Activated CD4-positive, alpha-beta memory T cell treated with anti-CD3 and anti-CD28 coated beads, Interleukin-2, amount 10 ng/mL, durations not matched to agents 7 days and 5 days (primary cell): Measurements from ENCODE around the gene ANKRD22. TPM values are rescaled to one million over a fixed set of nuclear protein-coding genes. Genes with fewer than 3 reads are reported as not detected.

ENCODE experiments used
- CTCF ChIA-PET: fragments of 350-600 bp; sonication (Branson Sonifier 250); formaldehyde crosslinking; loops from one replicate; lab custom pipeline; 2021; ENCODE audit warnings: antibody characterized with exemption, inconsistent platforms; lab: Charles Lee
- POLR2A ChIA-PET: fragments of 350-600 bp; sonication (Branson Sonifier 250); formaldehyde crosslinking; loops from one replicate; lab custom pipeline; 2021; ENCODE audit warnings: antibody characterized with exemption; lab: Charles Lee
- DNase-seq: peaks from one replicate; pipeline ENCODE4 v3.0.0-alpha.2; 2020
- H3K27ac Mint-ChIP-seq: one replicate; pipeline ENCODE4 v1.8.0; 2021; ENCODE audit warnings: mild to moderate bottlenecking, mixed read lengths
- H3K27me3 Mint-ChIP-seq: one replicate; pipeline ENCODE4 v1.8.0; 2021; ENCODE audit warnings: mixed read lengths
- H3K36me3 Mint-ChIP-seq: one replicate; pipeline ENCODE4 v1.8.0; 2021; ENCODE audit warnings: low read depth, mixed read lengths
- H3K4me1 Mint-ChIP-seq: one replicate; pipeline ENCODE4 v1.8.0; 2021; ENCODE audit warnings: mixed read lengths
- H3K4me3 Mint-ChIP-seq: one replicate; pipeline ENCODE4 v1.8.0; 2021; ENCODE audit warnings: mild to moderate bottlenecking, mixed read lengths
- H3K9me3 Mint-ChIP-seq: one replicate; pipeline ENCODE4 v1.8.0; 2021; ENCODE audit warnings: mixed read lengths
- total RNA-seq, 2 experiments: library from RNA; stranded (reverse); gene quantifications; one replicate each; pipeline ENCODE4 v1.2.3, GENCODE V29; 2021

Gene ANKRD22
- under 1 TPM; 0.15 to 0.18 TPM for total RNA-seq

DNA sequence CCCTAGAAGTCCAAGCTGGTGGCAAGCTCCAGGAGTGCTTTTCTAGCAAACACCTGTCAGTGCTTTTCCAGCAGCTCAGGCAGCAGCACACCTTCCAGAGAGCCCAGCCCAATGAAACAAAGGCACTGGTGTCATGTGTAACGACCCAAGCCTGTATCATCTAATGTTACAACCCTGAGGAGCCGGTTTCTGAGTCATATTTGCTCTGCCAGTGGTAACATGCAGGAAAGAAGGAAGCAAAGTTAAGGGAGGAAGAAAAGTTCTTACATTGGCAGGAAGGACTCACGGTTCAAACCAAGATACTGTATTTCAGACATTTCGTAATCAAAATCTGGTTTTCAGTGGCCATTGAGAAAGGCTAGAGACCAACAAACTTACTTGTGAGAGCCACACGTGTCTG is at the start of gene ANKRD22:
Gene ANKRD22 (minus strand): TSS at position 139 of the 400 bp plus-strand sequence. CDS start 237 bp downstream, outside the sequence.
- no peak within 1 kb of the TSS for H3K4me3 Mint-ChIP-seq
- peaks cover 17% of the 10 kb centered on the region for H3K4me1 Mint-ChIP-seq
- CTCF ChIA-PET, result interaction anchor here (1.1 to 1.7 kb wide), 4 partner anchors 10 to 80 kb away, joined by 3 to 5 read pairs (median 4); no protein-coding TSS in a partner anchor
- DNase-seq, result no peak
- H3K27me3 Mint-ChIP-seq, result no peaks in the 10 kb centered on the region
- POLR2A ChIA-PET, result no interaction called here
- H3K9me3 Mint-ChIP-seq, result no peaks in the 10 kb centered on the region
- no peaks in the 10 kb centered on the region for H3K36me3 Mint-ChIP-seq
- H3K27ac Mint-ChIP-seq, result no peak within 1 kb of the TSS

DNA sequence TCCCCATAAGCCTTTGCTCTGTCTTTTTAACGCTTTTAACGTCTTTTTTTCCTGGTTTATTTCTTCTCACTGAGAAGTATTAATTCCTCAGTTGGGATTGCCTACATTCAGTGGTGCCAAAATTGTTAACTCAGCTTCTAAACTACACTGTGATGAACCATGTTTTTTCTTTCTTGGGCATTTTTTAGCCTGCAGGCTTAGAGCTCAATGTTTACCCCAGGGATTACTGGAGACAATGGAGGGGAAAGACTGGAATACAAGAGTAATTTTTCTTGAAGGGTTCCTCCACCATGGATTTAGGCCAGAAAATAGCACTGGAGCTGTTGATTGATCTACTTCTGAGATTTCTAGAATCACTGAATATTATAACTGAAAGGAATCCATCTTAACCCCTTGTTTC is 48.2 kb upstream of the ANKRD22 start:
- ChIA-PET POLR2A (interaction anchor here (0.7 to 4.1 kb wide), 4 partner anchors 20 to 90 kb away, joined by 3 to 27 read pairs (median 6); partner anchors contain the start of genes FAS and STAMBPL1), CTCF (interaction anchor here (1.2 to 6.2 kb wide), 3 partner anchors 15 to 64 kb away, joined by 3 to 40 read pairs (median 32); no protein-coding TSS in a partner anchor)
- Mint-ChIP-seq H3K4me3 (no peak overlapping the region), H3K27me3 (no peaks in the 10 kb centered on the region), H3K27ac (no peak overlapping the region), H3K4me1 (peaks cover 60% of the 10 kb centered on the region), H3K36me3 (peaks cover 62% of the 10 kb centered on the region), H3K9me3 (no peaks in the 10 kb centered on the region)
- no peak for DNase-seq

DNA sequence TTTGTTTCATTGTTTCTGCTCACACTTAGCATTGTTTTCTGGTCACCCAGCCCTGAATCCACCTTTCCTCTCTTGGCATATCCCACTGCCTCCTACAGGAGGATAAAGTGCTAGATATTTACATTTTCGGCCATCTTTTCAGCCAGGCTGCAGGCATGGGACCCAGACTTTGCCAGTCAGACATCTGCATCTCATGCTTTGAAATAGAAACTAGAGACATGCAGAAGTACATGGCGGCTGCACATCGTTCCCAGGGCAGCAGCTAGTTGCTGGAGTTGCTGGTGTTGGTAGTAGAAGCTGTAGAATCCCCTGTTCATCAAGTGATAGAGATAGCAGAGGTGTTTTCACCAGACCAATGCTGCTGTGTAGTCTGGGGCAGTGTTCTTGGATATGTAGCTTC is 47.1 kb upstream of the ANKRD22 start:
- Mint-ChIP-seq H3K4me1 (peaks cover 60% of the 10 kb centered on the region), H3K27ac (no peak overlapping the region), H3K4me3 (no peak overlapping the region), H3K27me3 (no peaks in the 10 kb centered on the region), H3K9me3 (no peaks in the 10 kb centered on the region), H3K36me3 (peaks cover 61% of the 10 kb centered on the region)
- POLR2A ChIA-PET, result interaction anchor here (0.5 to 4.1 kb wide), 3 partner anchors 15 to 94 kb away, joined by 3 to 27 read pairs (median 4); partner anchors contain the start of gene STAMBPL1
- CTCF ChIA-PET, result interaction anchor here (1.2 to 6.2 kb wide), 3 partner anchors 13 to 63 kb away, joined by 3 to 40 read pairs (median 32); no protein-coding TSS in a partner anchor
- no peak for DNase-seq

DNA sequence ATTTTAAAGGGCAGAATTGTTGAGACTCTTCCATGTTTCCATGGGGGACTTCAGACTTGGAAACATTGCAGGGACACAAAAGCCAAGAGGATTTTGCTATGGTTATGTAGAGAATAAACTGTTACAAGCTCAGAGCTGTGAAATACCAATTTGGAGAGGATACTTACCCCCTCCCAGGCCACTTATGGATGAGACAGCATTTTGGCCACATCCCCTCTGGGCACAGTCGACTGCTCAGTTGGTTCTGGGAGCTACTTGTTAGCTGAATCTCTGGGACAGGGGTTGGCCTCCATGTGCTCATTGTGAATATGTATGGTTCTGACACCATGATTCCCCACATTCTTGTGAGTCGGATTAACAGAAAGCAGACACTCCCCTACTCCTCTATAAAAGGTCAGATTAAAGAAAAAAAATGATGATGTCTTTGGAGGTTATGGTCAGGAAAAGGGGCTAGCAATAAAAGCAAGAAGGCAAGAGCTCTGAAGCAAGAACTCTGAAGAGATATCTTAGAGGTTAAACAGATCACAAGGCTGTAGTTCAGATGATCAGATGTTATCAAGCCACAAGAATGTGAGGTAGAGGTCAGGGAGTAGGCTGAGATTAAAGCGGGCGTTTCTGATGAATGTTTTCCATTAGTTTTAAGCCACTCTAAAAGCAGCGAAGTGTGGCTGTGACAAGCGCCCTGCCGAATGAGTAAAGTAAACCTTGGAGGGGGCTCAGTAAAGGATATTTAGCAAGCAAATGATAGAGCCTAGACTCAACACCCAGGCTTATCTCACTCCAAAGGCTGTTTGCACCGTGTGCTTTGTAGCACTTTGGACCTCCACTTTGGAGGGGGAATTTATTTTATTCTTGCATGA is 45.6 kb upstream of the ANKRD22 start:
- Mint-ChIP-seq H3K36me3 (peaks cover 52% of the 10 kb centered on the region), H3K4me3 (no peak overlapping the region), H3K4me1 (peaks cover 62% of the 10 kb centered on the region), H3K27me3 (no peaks in the 10 kb centered on the region), H3K27ac (peak overlapping the region; percentile 1), H3K9me3 (no peaks in the 10 kb centered on the region)
- POLR2A ChIA-PET, result no interaction called here
- no peak for DNase-seq
- CTCF ChIA-PET, result interaction anchor here (6.2 kb wide), 1 partner anchor 62 kb away, joined by 40 read pairs; no protein-coding TSS in a partner anchor

DNA sequence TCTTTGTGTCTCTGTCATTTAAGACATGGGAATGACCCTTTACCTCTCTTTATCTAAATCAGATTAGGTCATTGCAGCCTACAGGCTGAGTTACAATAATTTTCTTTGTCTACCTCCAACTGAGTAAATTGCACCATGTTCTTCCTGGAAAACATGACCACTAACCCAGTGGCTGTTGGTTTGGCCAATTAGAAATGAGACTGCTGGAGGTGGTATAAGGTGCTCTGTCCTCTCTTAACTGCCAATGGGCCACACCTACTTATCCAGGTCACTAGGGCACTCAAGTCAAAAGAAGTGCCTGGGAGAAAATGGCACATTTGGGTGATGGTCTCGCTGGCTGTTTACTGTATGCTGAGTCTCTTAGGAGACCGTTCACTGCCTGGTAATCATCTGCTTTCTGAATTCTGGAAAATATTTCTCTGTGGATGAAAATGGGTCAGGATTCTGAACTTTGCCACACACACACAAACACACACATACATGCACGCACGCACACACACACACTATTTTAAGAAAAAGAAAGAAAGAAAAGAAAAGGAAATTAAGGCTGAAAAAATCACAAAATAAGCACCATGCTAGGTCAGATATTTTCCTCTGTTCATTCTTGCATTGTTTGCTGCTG is 44.8 kb upstream of the ANKRD22 start:
- CTCF ChIA-PET, result interaction anchor here (1.9 to 6.2 kb wide), 2 partner anchors 61 kb away, joined by 6 to 40 read pairs; no protein-coding TSS in a partner anchor
- Mint-ChIP-seq H3K36me3 (peaks cover 48% of the 10 kb centered on the region), H3K4me1 (peaks cover 58% of the 10 kb centered on the region), H3K9me3 (no peaks in the 10 kb centered on the region), H3K27me3 (no peaks in the 10 kb centered on the region), H3K27ac (no peak overlapping the region), H3K4me3 (no peak overlapping the region)
- POLR2A ChIA-PET, result no interaction called here
- DNase-seq, result no peak

DNA sequence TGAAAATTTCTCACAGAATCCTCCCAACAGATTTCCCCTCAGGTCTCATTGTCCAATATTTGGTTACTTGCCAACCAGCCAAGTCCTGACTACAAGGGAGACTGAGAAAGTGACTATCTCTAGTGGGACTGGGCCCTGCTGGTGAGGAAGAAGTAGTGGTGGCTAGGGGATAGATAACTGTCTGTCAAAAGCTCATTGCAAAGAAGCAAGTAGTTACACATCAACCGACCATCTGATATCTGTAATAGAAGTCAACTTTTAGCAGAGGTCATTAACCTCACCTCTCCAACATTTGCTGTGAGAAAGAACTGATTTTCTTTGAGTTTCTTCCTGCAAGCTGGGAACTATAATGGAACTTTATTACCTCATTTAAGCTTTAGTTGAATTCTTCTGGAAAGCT is 43.6 kb upstream of the ANKRD22 start:
- peaks cover 48% of the 10 kb centered on the region for H3K36me3 Mint-ChIP-seq

DNA sequence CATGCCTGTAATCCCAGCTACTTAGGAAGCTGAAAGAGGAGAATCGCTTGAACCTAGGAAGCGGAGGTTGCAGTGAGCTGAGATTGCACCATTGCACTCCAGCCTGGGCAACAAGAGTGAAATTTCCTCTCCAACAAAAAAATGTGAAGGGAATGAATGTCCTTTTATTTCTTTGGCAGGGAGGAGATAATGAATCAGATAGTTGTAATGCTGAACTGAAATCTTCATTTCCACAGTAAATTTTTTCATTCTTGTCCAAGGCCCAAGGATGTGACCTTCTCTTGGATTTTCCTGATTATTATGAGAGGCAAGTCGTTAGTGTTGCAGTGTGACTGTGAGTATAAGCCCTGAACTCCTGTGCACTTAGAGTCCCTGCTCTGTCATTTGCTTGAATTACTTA is 42.0 kb upstream of the ANKRD22 start:
- POLR2A ChIA-PET, result interaction anchor here (2.8 kb wide), 1 partner anchor 14 kb away, joined by 11 read pairs; the partner anchor contains the start of gene STAMBPL1
- H3K27ac Mint-ChIP-seq, result no peak overlapping the region
- H3K9me3 Mint-ChIP-seq, result no peaks in the 10 kb centered on the region
- no peaks in the 10 kb centered on the region for H3K27me3 Mint-ChIP-seq
- peaks cover 47% of the 10 kb centered on the region for H3K36me3 Mint-ChIP-seq
- no peak for DNase-seq
- H3K4me1 Mint-ChIP-seq, result peaks cover 51% of the 10 kb centered on the region
- no peak overlapping the region for H3K4me3 Mint-ChIP-seq
- CTCF ChIA-PET, result no interaction called here

More for the DNA sequence above, 43.6 kb upstream of the ANKRD22 start:
- H3K4me1 Mint-ChIP-seq, result peaks cover 51% of the 10 kb centered on the region
- DNase-seq, result no peak
- H3K27ac Mint-ChIP-seq, result no peak overlapping the region
- H3K9me3 Mint-ChIP-seq, result no peaks in the 10 kb centered on the region
- H3K4me3 Mint-ChIP-seq, result no peak overlapping the region
- H3K27me3 Mint-ChIP-seq, result no peaks in the 10 kb centered on the region
- ChIA-PET POLR2A (interaction anchor here (0.7 to 0.9 kb wide), 2 partner anchors 13 to 15 kb away, joined by 3 to 4 read pairs; partner anchors contain the start of gene STAMBPL1), CTCF (interaction anchor here (0.7 to 1.9 kb wide), 4 partner anchors 14 to 60 kb away, joined by 3 to 6 read pairs (median 4); no protein-coding TSS in a partner anchor)

DNA sequence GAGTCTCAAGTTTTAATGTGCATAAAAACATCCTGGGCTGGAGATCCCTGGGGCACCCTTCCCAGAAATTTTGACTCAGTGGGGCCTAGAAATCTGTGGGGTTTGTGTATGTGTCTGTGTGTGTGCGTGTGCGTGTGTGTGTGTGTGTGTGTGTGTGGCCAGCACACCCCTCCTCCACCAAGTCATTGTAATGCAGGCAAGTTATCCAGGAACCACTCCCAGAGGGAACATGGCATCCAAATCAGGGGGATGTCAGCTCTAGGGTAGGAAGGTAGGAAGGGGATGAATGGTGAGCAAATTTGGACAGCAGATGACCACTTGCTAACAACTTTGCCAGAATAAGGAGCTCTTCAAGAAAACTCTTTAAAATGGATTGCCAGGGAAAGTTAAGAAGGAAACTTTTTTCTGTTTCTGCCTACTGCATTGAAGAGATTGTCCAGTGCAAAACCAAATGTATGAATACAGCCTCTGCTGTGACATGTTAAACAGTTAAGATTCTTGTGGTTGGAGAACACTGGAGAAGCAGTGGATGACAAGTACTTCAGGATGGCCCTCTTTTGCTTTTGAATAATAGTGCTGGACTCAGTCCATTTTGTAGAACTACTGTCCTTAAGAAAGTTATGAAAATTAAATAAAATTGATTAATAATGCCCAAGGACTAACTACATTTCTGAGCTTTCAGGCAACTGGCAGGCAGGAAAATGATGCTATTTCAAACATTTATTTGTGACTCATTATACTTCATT is 40.8 kb upstream of the ANKRD22 start:
- ChIA-PET CTCF (interaction anchor here (0.7 to 3.3 kb wide), 4 partner anchors 9 to 57 kb away, joined by 3 to 10 read pairs (median 6); partner anchors contain the start of gene STAMBPL1), POLR2A (interaction anchor here (0.8 to 2.8 kb wide), 2 partner anchors 11 to 13 kb away, joined by 4 to 11 read pairs; partner anchors contain the start of gene STAMBPL1)
- no peak overlapping the region for H3K27ac Mint-ChIP-seq
- no peaks in the 10 kb centered on the region for H3K27me3 Mint-ChIP-seq
- no peaks in the 10 kb centered on the region for H3K9me3 Mint-ChIP-seq
- peaks cover 54% of the 10 kb centered on the region for H3K4me1 Mint-ChIP-seq
- DNase-seq, result no peak
- H3K4me3 Mint-ChIP-seq, result no peak overlapping the region
- H3K36me3 Mint-ChIP-seq, result peaks cover 50% of the 10 kb centered on the region

DNA sequence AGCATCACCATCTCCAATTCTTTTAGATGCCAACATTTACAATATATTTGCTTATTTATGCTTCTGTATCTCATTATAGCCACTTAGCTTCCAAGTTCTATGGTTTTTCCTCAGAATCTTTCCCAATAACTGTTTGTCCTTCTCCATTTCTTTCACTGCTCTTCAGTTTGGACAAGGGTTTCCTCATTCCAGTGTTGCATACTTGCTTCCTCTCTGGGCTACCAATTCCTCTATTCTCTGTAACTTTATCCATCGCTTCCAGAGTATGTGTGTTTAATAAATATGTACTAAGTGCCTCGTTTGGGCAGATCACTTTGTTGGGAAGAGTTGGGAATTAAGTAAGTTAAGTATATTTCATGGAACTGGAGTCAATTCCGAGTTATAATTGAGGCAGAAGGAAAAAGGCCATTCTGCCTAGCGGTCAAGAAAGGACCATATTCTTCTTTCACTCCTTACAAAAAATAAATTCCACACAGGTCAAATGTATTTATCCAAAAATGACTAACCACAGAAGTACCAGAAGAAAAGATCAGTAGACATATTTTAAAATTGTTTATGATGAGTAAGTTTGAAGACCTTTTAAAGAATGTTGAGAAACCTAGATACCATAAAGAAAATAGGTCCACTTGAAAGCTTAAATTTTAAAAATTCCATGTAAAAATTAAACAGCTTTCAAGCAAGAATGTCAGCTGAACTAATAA is 39.2 kb upstream of the ANKRD22 start:
- CTCF ChIA-PET, result interaction anchor here (2.5 to 3.3 kb wide), 2 partner anchors 43 to 55 kb away, joined by 8 to 10 read pairs; no protein-coding TSS in a partner anchor
- H3K27me3 Mint-ChIP-seq, result no peaks in the 10 kb centered on the region
- H3K4me1 Mint-ChIP-seq, result peaks cover 53% of the 10 kb centered on the region
- H3K4me3 Mint-ChIP-seq, result no peak overlapping the region
- H3K27ac Mint-ChIP-seq, result no peak overlapping the region
- no peaks in the 10 kb centered on the region for H3K9me3 Mint-ChIP-seq
- H3K36me3 Mint-ChIP-seq, result peaks cover 47% of the 10 kb centered on the region
- no peak for DNase-seq
- POLR2A ChIA-PET, result no interaction called here

DNA sequence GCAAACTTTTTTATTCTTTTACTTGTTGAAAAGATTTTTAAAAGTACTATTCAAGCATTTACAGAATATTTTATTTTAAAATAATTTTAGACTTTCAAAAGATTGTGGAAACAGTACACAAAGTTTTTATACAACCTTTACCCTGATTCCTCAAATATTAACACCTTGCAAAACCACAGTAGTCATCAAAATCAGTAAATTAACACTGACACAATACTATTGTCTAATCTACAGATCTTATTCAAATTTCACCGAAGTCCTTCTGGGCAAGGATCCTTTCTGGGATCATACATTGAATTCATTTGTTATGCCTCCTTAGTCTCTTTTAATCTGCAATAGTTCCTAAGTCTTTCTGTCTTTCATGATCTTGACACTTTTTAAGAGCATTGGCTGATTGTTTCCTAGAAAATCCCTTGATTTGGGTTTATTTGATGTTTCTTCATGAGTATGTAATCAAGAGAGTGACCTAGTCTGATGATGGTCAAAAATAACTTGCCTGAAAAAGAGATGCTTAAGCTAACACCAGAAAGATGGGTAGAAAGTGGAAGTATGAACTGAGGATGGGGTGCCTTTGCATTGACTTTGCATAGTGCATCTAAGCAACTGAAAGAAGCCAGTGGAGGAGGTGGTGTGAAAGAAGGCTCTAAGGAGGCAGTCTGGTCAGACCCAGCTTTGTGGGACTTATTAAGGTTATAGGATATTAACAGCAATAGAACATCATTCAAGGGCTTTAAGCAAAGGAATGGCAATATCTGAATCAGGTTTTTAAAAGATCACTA is 38.1 kb upstream of the ANKRD22 start:
- Mint-ChIP-seq H3K4me1 (peaks cover 54% of the 10 kb centered on the region), H3K27me3 (no peaks in the 10 kb centered on the region), H3K36me3 (peaks cover 50% of the 10 kb centered on the region), H3K27ac (no peak overlapping the region), H3K9me3 (no peaks in the 10 kb centered on the region), H3K4me3 (no peak overlapping the region)
- ChIA-PET POLR2A (no interaction called here), CTCF (interaction anchor here (3.3 kb wide), 1 partner anchor 54 kb away, joined by 10 read pairs; no protein-coding TSS in a partner anchor)
- DNase-seq, result no peak
